Large intestine (tissue), 3 donors: ENCODE results near the gene SMS. TPM values are rescaled to one million over a fixed set of nuclear protein-coding genes. Genes with fewer than 3 reads are reported as not detected.

Experiments used
- DNase-seq, 2 donors: peaks; one replicate each; pipeline versions ENCODE4 v3.0.0 to v3.0.0-alpha.2; 2013
- H3K27ac ChIP-seq: one replicate; pipeline ENCODE4 v1.5.1; 2013; ENCODE audit warnings: low read length
- H3K27me3 ChIP-seq: 2 replicates; pipeline ENCODE4 v1.6.1; 2013; ENCODE audit warnings: low read length; ENCODE audit not compliant: control insufficient read depth, insufficient read depth
- H3K36me3 ChIP-seq: 2 replicates; pipeline ENCODE4 v1.6.1; 2013; ENCODE audit warnings: low read length; ENCODE audit not compliant: control insufficient read depth, insufficient read depth
- H3K4me1 ChIP-seq: one replicate; pipeline ENCODE4 v1.6.1; 2013; ENCODE audit warnings: low read length; ENCODE audit not compliant: control insufficient read depth, insufficient read depth
- H3K4me3 ChIP-seq: one replicate; pipeline ENCODE4 v1.5.1; 2013; ENCODE audit warnings: low read length
- H3K9me3 ChIP-seq: one replicate; pipeline ENCODE4 v1.6.1; 2013; ENCODE audit warnings: mild to moderate bottlenecking, low read depth, low read length, moderate library complexity; ENCODE audit not compliant: control insufficient read depth
- WGBS: methylation state at CpG from one replicate; pipeline ENCODE4 v1.1.5; 2013; ENCODE audit warnings: low lambda C conversion rate; ENCODE audit not compliant: insufficient coverage; 5-methylcytosine and 5-hydroxymethylcytosine counted together
- polyA plus RNA-seq: library from polyadenylated mRNA; unstranded; fragments of 120-200 nt; gene quantifications from one replicate; pipeline ENCODE4 v1.2.1, GENCODE V29; 2013

The SMS gene
- polyA plus RNA-seq, 1 donor, result 87.3 TPM

DNA sequence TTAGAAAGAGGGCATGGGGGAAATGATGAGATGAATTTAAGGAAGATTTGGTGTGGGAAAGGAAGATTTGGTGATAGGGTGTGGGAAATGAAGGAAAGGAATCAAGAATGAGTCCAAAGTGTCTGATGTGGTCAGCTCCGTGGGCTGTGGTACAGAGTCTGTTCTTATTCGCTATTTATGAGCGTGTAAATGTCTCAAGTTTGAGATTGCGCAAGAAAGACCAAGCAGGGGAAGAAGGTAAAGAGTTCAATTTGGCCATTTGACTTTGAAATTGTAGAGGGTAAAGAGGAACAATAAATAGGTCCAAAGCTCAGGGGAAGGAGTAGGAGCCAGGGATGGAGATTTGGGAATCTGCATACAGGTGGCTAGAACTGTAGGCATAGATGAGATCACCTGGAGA lies 11.3 kb upstream of the SMS start:
- H3K4me1 ChIP-seq, result no peaks in the 10 kb centered on the region
- no peak for DNase-seq
- no peaks in the 10 kb centered on the region for H3K9me3 ChIP-seq
- no CpG with 5 or more reads among the region's 4 CpGs for WGBS
- no peak overlapping the region for H3K27ac ChIP-seq
- no peak overlapping the region for H3K4me3 ChIP-seq
- H3K36me3 ChIP-seq, result no peaks in the 10 kb centered on the region
- H3K27me3 ChIP-seq, result no peaks in the 10 kb centered on the region

DNA sequence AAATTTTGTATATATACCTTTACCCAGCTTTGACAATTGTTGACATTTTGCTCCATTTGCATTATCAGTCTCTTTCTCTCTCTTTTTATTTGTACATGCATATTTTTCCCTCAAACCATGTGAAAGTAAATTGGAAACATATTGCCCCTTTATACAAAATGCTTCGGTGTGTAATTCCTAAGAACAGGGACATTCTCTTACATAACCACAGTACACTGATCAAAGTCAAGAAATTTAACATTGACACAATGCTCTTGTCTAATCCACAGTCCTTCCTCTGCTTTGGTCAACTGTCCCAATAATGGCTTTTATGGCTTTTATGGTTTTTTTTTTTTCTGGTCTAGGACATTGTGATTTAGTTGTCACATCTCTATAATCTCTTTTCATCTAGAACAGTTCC lies 9.5 kb upstream of the SMS start:
- WGBS, result no CpG with 5 or more reads among the region's 1 CpG
- H3K36me3 ChIP-seq, result no peaks in the 10 kb centered on the region

DNA sequence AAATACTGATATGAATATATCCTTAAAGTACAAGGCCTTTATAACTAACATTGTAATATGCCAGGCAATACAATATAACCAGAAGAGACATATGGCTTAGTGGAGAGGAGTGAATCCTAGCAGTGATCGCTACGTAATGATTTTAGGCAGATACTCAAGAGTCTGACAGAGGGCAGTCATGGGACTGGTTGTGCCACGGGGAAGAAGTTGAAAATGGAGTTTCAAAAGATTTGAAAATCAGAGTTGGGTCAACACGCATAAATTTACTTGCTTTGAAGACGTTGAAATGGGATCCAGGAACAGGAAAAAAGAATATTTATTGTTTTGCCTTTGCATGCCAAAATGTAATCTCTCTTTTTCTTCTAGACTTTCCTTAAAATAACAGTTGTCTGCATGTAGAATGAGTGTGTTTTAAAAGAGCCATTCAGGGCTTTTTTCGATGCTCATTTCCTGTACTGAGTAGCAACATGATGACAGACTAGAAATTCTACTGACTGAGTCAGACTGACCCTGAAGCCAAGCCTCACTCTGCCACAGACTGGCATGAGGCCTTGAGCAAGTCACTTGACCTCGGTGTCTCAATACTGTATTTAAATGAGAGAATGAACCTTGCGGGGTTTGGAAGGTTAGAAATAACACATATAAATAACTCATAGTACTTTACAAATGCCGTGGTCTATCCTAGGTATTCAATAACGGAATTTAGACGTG lies 8.1 kb upstream of the SMS start:
- no peaks in the 10 kb centered on the region for H3K9me3 ChIP-seq
- H3K27ac ChIP-seq, result no peak overlapping the region
- no peaks in the 10 kb centered on the region for H3K27me3 ChIP-seq
- WGBS, result 78% methylated on average over 3 of the region's 11 CpGs
- no peak overlapping the region for H3K4me3 ChIP-seq
- no peaks in the 10 kb centered on the region for H3K36me3 ChIP-seq
- no peaks in the 10 kb centered on the region for H3K4me1 ChIP-seq
- DNase-seq, result no peak

More for the DNA sequence above, 9.5 kb upstream of the SMS start:
- Histone ChIP-seq H3K27me3 (no peaks in the 10 kb centered on the region), H3K27ac (no peak overlapping the region), H3K4me1 (no peaks in the 10 kb centered on the region), H3K9me3 (no peaks in the 10 kb centered on the region), H3K4me3 (no peak overlapping the region)
- DNase-seq, result no peak

DNA sequence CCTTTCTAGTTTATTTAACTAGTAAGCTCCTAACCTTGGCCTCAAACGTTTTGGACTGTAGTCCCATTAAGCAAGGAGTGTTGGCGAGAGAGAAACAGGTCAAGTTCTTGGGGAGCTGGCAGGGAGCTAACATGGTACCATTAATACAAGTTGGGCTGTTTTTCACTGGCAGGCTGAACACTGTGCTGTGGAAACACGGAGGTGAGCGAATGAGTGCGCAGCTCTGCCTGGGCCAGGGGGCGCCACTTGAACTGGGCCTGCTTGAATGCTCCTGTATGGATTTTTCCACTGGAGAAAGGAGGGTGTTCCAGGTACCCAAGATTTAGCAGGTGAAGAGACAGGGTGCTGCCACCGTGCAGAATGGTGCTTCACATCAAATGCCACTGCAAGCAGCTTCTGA lies 7.4 kb upstream of the SMS start:
- Histone ChIP-seq H3K27ac (no peak overlapping the region), H3K4me1 (no peaks in the 10 kb centered on the region), H3K27me3 (no peaks in the 10 kb centered on the region), H3K4me3 (no peak overlapping the region), H3K9me3 (no peaks in the 10 kb centered on the region), H3K36me3 (no peaks in the 10 kb centered on the region)
- DNase-seq, result no peak
- no CpG with 5 or more reads among the region's 7 CpGs for WGBS

DNA sequence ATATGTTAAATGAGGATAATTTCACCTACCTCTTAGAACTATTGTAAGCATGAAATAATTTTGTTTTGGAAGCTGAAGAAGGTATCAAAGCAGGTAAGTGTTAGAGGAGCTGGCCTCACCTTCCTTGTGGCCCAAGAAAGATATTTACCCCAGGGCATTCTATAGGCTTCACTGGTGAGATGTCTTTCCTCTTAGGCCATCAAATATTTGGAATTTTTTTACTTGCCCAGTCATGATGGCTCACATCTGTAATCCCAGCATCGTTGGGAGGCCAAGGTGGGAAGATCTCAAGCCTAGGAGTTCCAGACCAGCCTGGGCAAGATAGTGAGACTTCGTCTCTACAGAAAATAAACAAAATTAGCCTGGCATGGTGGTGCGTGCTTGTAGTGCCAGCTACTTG lies 6.1 kb upstream of the SMS start:
- Histone ChIP-seq H3K36me3 (no peaks in the 10 kb centered on the region), H3K27ac (no peak overlapping the region), H3K27me3 (no peaks in the 10 kb centered on the region), H3K4me1 (no peaks in the 10 kb centered on the region), H3K9me3 (no peaks in the 10 kb centered on the region), H3K4me3 (no peak overlapping the region)
- DNase-seq, result no peak
- no CpG with 5 or more reads among the region's 3 CpGs for WGBS

DNA sequence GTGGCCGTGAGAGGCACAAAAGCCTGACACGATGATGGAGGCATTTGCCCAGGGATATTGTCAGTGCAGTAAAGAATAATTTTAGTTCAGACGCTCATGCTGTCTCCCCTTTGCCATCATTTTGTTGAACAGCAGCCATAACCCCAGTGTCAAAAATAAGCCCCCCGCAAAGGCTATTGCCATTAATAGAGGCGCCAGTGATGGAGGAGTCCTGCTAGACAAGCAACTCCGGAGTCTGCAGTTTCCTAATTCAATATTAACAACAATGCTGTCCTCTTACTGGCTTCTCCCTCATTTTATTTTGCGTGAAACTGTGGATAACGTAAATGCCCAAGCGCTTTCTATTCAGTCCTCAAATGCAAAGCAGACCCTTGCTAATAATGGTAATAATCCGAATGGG lies 603 bp upstream of the SMS start:
- no peaks in the 10 kb centered on the region for H3K36me3 ChIP-seq
- H3K4me3 ChIP-seq, result peak overlapping the region; percentile 50
- no peak for DNase-seq
- no CpG with 5 or more reads among the region's 10 CpGs for WGBS
- H3K27ac ChIP-seq, result peak overlapping the region; percentile 66
- H3K9me3 ChIP-seq, result no peaks in the 10 kb centered on the region
- peaks cover 3% of the 10 kb centered on the region for H3K4me1 ChIP-seq
- H3K27me3 ChIP-seq, result no peaks in the 10 kb centered on the region

DNA sequence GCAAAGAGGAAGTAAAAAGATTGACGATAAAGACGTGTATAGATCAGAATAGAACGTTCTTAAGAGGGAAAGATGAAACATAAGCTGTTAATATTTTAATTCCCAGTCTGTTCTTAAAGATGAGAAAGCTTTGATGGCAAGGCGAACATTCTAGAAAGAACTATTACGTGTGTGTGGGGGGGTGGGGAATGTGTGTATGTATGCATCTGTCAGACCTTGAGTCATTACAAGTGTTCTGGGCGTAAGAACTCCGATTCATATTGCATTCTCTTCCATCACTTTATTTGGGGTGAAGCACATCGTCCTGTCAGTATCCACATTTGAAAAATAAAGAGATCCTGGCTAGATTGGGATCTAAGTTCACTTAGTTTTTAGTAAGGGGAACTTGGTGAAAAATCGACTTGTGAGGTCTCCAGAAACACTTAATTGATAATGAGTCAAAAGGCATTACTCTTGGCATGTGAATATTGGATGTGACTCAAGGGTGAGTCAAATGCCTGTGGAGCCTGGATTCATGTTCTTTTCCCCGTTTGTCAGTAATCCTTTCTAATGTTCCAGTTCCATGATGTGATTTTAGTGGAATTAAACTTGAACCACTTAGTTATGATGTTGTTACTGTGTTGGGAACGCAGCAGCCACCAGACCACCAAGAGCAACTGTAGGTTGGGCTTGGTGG lies 3.1 kb downstream of the SMS start:
- no peak overlapping the region for H3K27ac ChIP-seq

DNA sequence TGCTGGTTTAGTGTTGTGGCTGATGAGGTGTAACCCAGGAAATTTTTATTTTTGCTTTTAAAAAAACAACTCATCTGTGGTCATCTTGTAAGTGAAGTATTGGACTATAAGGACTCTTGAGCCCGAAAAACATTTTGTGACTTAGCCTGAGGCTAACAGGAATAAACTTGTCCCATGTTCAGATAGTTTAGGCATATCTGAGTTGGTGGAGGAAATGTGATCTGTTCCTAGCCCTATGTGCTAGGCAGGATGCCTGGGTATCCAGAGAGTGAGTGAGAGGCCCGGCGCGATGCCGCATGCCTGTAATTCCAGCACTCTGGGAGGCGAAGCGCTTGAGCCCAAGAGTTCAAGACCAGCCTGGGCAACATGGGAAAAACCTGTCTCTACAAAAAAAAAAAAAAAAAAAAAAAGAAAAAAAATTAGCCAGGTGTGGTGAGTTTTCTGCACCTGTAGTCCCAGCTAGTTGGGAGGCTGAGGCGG lies 3.7 kb downstream of the SMS start:
- no CpG with 5 or more reads among the region's 8 CpGs for WGBS
- Histone ChIP-seq H3K36me3 (no peaks in the 10 kb centered on the region), H3K27me3 (no peaks in the 10 kb centered on the region), H3K4me1 (peaks cover 18% of the 10 kb centered on the region), H3K27ac (no peak overlapping the region), H3K9me3 (no peaks in the 10 kb centered on the region), H3K4me3 (no peak overlapping the region)
- no peak for DNase-seq

More for the DNA sequence above, 3.1 kb downstream of the SMS start:
- 42% methylated on average over 3 of the region's 11 CpGs for WGBS
- H3K9me3 ChIP-seq, result no peaks in the 10 kb centered on the region
- no peaks in the 10 kb centered on the region for H3K27me3 ChIP-seq
- no peak for DNase-seq
- no peaks in the 10 kb centered on the region for H3K36me3 ChIP-seq
- H3K4me1 ChIP-seq, result peaks cover 15% of the 10 kb centered on the region
- no peak overlapping the region for H3K4me3 ChIP-seq

DNA sequence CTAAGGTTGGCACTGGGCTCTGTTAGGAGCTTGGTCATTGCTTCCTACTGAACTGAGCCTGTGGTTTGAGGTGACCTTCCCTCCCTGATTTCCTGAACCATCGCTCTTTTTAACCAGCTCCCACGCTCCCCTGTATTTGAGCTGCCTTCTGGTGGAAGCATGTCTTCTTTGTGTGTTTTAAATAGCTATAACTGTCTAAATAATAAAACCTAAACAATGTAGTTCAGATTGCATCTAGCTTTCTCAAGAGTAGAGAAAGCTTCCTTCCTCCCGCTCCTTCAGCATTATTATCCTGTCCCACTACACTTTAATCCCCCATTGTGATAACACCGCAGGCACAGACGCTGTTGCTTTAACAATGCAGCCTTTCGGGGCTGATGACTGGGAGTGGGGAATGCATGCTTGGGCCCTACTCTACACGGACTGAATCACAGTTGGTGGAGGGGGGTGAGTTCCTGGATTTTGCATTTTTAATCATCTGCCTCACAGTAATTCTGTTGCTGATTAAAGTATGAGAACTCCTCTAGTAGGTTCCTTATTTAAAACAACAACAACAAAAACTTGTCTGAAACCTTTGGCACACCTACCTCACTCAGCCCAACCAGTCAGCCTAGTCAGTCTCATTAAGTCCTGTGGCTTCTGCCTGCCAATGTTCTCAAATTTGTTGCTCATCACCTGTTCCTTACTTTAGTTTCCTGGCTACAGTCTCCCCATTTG lies 6.6 kb downstream of the SMS start:
- Histone ChIP-seq H3K4me3 (no peak overlapping the region), H3K36me3 (no peaks in the 10 kb centered on the region), H3K27me3 (no peaks in the 10 kb centered on the region), H3K4me1 (peaks cover 18% of the 10 kb centered on the region), H3K9me3 (no peaks in the 10 kb centered on the region), H3K27ac (peak overlapping the region; percentile 29)
- WGBS, result no CpG with 5 or more reads among the region's 7 CpGs
- no peak for DNase-seq

DNA sequence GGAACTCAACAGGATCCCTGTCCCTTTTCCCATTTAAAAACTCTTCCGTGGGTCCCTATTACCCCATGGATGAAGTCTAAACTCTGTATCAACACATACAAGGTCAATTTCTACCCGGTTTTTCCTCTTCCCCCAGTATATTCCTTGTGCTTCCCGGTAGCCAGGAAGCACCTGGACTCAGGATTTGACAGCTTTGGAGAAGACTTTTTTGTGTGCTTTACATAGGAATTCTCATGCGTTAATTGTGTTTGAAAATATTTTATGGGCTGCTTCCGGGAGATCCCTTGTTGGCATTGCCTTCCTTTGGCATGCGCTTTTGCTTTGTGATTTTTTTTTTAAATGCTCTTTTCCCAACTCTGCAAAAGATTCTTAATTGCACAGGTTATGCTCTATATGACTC lies 7.2 kb downstream of the SMS start:
- H3K36me3 ChIP-seq, result no peaks in the 10 kb centered on the region
- no peak for DNase-seq
- H3K27ac ChIP-seq, result peak overlapping the region; percentile 29
- WGBS, result no CpG with 5 or more reads among the region's 6 CpGs
- H3K27me3 ChIP-seq, result no peaks in the 10 kb centered on the region
- H3K9me3 ChIP-seq, result no peaks in the 10 kb centered on the region
- H3K4me3 ChIP-seq, result no peak overlapping the region
- H3K4me1 ChIP-seq, result peaks cover 14% of the 10 kb centered on the region
